ENCODE measurements around the gene CAPN10. TPM values are rescaled to one million over a fixed set of nuclear protein-coding genes. Genes with fewer than 3 reads are reported as not detected.
A peak's percentile ranks its signal among the peaks of the same experiment; 100 is the strongest.

The CAPN10 gene
- total RNA-seq, 3 donors from 2014 or later: 17.0 to 26.2 (median 25.5) TPM

GRCh38 chr2:240591226-240591625 lies 4.7 kb downstream of the CAPN10 start:
- intact Hi-C loops (cut with DNase I; ENCODE audit: low total_unique reads): no loop called here
- Histone ChIP-seq H3K4me1 (peaks cover 11 to 14% of the 10 kb centered on the region in 2 donors), H3K27ac (no peak overlapping the region), H3K9me3 (no peaks in the 10 kb centered on the region), H3K36me3 (no peaks in the 10 kb centered on the region), H3K4me3 (no peak overlapping the region), H3K27me3 (no peaks in the 10 kb centered on the region)
- no peak for DNase-seq (ENCODE audit: low spot score in 2 of 2)
- TF ChIP-seq CTCF (IDR thresholded peaks at IDR 0.05) (no peak), POLR2AphosphoS5 (IDR thresholded peaks at IDR 0.05) (no peak), POLR2A (IDR thresholded peaks at IDR 0.05) (no peak)

GRCh38 chr2:240591784-240592183 lies 5.2 kb downstream of the CAPN10 start:
- Histone ChIP-seq H3K9me3 (no peaks in the 10 kb centered on the region), H3K4me1 (peaks cover 11 to 18% of the 10 kb centered on the region in 2 donors), H3K27ac (no peak overlapping the region), H3K27me3 (no peaks in the 10 kb centered on the region), H3K4me3 (no peak overlapping the region), H3K36me3 (no peaks in the 10 kb centered on the region)
- no peak for DNase-seq (ENCODE audit: low spot score in 2 of 2)
- intact Hi-C loops (cut with DNase I; ENCODE audit: low total_unique reads): no loop called here
- no peak for TF ChIP-seq CTCF (IDR thresholded peaks at IDR 0.05)
- TF ChIP-seq POLR2A (IDR thresholded peaks at IDR 0.05): no peak
- no peak for TF ChIP-seq POLR2AphosphoS5 (IDR thresholded peaks at IDR 0.05)

- intact Hi-C loops (cut with DNase I; ENCODE audit: low total_unique reads): no loop called here
These were observed 6.6 kb downstream of the CAPN10 start for GRCh38 chr2:240593026-240593702.

GRCh38 chr2:240593703-240594451 lies 7.3 kb downstream of the CAPN10 start:
- H3K27ac ChIP-seq: no peak overlapping the region
- H3K4me3 ChIP-seq: no peak overlapping the region
- intact Hi-C loops (cut with DNase I; ENCODE audit: low total_unique reads): no loop called here
- no peak for TF ChIP-seq CTCF (IDR thresholded peaks at IDR 0.05)
- no peak for TF ChIP-seq POLR2A (IDR thresholded peaks at IDR 0.05)
- no peak for TF ChIP-seq POLR2AphosphoS5 (IDR thresholded peaks at IDR 0.05)
- H3K4me1 ChIP-seq: peaks cover 0 to 6% of the 10 kb centered on the region in 2 donors
- H3K36me3 ChIP-seq: no peaks in the 10 kb centered on the region
- peak in 1 of 2 donors; percentile 31 for DNase-seq (ENCODE audit: low spot score in 2 of 2)
- H3K9me3 ChIP-seq: no peaks in the 10 kb centered on the region
- no peaks in the 10 kb centered on the region for H3K27me3 ChIP-seq

More at GRCh38 chr2:240593026-240593702, 6.6 kb downstream of the CAPN10 start:
- Histone ChIP-seq H3K36me3 (no peaks in the 10 kb centered on the region), H3K4me3 (no peak overlapping the region), H3K27me3 (no peaks in the 10 kb centered on the region), H3K4me1 (peaks cover 3 to 9% of the 10 kb centered on the region in 2 donors), H3K9me3 (no peaks in the 10 kb centered on the region), H3K27ac (no peak overlapping the region)
- no peak for TF ChIP-seq CTCF (IDR thresholded peaks at IDR 0.05)
- no peak for TF ChIP-seq POLR2A (IDR thresholded peaks at IDR 0.05)
- no peak for TF ChIP-seq POLR2AphosphoS5 (IDR thresholded peaks at IDR 0.05)
- DNase-seq (ENCODE audit: low spot score in 2 of 2): no peak

Measured in breast epithelium (tissue), 4 donors.